ENCODE results near the gene AADACL3.
"Not testable (repeated sequence)": the region's sequence is repeated elsewhere in the genome, so short reads cannot be mapped to it uniquely, and the experiment has no call there.

The AADACL3 gene

DNA sequence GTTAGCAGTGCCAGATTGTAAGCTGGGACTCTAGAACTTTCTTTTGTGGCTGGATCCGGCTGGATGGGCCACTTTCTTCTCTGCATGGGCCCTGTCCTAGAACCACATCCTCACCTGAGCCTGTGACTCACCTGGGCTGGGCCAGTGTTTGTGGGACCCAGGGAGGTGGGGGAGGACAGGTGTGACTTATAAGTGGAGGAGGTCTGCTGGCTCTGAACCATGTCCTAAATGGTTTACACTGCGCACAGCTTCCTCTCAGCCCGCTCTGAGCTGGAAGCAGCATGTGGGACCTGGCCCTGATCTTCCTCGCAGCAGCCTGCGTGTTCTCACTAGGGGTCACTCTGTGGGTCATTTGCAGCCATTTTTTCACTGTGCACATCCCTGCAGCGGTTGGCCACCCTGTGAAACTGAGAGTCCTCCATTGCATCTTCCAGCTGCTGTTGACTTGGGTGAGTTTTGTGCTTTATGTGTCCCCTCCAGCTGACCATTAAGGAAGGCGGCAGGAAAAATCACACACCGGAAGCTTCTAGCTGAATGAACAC lies at the start of gene AADACL3:
AADACL3 (plus strand) TSS at position 215 of the 542 bp plus-strand sequence; CDS start at position 282, 67 bp downstream.
- DNase-seq (ENCODE audit: low read depth in 2 of 2), result no peak

DNA sequence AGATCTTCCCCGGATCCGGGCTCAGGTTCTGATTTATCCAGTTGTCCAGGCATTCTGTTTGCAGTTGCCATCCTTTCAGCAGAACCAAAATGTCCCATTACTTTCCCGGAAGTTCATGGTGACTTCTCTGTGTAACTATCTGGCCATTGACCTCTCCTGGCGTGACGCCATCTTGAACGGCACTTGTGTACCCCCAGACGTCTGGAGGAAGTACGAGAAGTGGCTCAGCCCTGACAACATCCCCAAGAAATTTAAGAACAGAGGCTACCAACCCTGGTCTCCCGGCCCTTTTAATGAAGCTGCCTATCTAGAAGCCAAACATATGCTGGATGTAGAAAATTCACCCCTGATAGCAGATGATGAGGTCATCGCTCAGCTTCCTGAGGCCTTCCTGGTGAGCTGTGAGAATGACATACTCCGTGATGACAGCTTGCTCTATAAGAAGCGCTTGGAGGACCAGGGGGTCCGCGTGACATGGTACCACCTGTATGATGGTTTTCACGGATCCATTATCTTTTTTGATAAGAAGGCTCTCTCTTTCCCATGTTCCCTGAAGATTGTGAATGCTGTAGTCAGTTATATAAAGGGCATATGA lies 49.7 kb upstream of the AADACL3 start:
- DNase-seq (ENCODE audit: low read depth in 2 of 2), result no peak

DNA sequence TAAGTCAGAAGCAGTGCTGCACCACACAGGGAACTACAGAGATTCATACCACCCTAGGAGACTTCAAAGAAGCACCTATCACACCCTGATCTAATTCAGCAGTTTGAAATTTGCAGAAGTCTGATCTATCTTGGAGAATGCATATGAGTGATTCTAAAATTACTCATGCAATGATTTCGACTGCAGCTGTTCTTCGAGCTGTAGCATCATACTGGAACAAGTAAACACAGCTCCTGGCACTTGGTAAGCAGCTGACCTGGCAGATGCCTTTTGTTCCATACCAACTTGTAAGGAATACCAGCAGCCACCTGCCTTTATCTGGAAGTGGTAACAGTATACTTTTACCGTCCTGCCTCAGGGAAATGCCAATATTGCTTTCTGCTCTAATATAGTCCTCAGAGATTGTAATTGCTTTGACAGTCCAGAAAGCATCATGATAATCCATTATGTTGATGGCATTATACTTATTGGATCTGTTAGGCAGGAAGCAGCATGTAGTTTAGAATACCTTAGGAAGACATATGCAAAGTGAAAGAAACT lies 46.3 kb upstream of the AADACL3 start:
- DNase-seq (ENCODE audit: low read depth in 2 of 2), result no peak

DNA sequence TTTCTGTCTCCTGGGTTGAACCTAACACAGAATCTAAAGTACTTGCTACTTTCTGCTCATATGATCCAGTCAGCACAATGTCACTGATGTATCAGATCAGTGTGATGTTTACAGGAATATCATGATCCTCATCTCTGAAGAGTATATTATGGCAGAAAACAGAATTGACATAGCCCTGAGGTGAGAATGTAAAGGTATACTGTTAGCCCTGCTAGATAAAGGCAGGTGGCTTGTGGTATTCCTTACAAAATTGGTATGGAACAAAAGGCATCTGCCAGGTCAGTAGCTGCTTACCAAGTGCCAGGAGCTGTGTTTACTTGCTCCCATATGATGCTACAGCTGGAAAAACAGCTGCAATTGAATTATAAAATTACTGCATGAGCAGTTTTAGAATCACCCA lies 41.6 kb upstream of the AADACL3 start:
- DNase-seq (ENCODE audit: low read depth in 2 of 2), result no peak

DNA sequence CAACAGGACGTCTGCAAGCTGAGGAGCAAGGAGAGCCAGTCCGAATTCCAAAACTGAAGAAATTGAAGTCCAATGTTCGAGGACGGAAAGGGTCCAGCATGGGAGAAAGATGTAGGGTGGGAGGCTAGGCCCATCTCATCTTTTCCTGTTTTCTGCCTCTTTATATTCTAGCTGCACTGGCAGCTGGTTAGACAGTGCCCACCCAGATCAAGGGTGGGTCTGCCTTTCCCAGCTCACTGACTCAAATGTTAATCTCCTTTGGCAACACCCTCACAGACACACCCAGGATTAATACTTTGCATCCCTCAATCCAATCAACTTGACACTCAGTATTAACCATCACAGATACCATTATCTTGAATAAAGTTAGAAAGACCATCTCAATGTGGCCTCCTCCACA lies 39.8 kb upstream of the AADACL3 start:
- not testable (repeated sequence) for DNase-seq (ENCODE audit: low read depth in 2 of 2)

DNA sequence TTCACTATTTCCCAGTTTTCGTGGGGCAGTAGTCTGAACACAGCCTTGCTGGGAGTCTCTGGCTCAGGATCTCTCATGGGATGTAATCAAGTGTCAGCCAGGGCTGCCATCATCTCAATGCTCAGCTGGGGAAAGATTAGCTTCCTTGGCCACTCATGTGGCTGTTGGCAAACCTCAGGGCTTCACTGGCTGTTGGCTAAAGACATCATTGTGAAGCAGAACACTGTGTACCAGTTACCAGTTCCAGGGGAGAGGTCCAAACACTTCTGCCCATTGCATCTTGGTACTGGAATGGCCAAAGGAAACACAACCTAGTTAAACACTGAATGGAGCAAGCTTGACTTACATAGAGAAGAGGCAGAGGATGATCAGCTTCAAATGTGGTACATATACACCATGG lies 38.3 kb upstream of the AADACL3 start:
- DNase-seq (ENCODE audit: low read depth in 2 of 2), result no peak

DNA sequence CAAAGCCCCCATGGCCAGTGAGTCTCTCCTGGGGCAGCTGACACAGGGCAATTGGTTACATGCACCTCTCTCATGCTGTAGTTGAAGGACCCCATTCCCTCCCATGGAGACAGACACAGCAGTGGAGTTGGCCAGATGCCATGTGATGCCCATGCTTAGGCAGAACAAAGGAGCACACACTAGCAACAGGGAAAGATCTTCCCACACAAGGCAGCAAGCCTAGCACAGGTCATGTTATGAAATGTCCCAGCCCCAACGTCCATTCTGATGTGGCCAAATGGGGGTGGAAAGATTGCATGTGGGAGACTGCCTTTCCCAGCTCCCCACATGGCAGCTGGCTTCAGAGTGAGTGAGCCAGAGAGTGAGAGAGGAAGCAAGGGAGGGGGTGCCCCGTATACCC lies 37.6 kb upstream of the AADACL3 start:
- DNase-seq (ENCODE audit: low read depth in 2 of 2), result no peak

- DNase-seq (ENCODE audit: low read depth in 2 of 2), result no peak
These were observed 37.1 kb upstream of the AADACL3 start for GRCh38 chr1:12678820-12679219.

- no peak for DNase-seq (ENCODE audit: low read depth in 2 of 2)
These were observed 25.8 kb upstream of the AADACL3 start for GRCh38 chr1:12690156-12690555.

DNA sequence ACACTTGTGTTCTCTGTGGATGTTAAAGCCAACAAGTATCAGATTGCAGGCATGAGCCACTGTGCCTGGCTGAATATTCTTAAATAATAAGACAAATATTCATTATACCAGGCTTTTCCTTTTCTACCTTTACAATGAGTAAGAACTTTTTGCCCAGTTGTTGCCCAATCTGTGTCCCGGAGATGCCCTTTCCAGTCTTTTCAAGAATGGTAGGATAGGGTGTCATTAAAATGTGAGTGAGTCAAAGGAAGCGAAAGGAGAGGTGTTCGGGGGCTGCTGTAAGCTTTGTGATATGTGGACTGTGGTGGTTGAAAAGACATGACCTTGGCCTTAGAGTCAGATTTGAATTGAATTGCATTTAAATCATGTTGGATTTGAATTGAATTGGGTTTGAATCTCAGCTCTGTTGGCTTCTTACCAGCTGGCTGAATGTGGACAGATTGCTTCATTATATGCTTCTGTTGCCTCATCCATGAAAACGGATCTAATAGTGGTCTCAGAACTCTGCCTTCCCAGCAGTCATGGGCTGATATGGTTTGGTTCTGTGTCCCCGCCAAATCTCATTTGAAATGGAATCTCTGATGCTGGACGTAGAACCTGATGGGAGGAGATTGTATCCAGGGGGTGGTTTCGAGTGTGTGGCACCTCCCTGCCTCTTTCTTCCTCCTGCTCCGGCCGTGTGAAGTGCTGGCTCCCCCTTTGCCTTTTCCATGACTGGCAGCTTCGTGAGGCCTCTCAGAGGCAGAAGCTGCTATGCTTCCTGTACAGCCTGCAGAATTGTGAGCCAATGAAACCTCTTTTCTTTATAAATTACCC lies 22.7 kb upstream of the AADACL3 start:
- no peak for DNase-seq (ENCODE audit: low read depth in 2 of 2)

GRCh38 chr1:12696658-12697057 lies 19.3 kb upstream of the AADACL3 start:
- DNase-seq (ENCODE audit: low read depth in 2 of 2), result no peak

- no peak for DNase-seq (ENCODE audit: low read depth in 2 of 2)
These were observed 18.5 kb upstream of the AADACL3 start for GRCh38 chr1:12697397-12697796.

- DNase-seq (ENCODE audit: low read depth in 2 of 2), result no peak
These were observed 12.0 kb upstream of the AADACL3 start for GRCh38 chr1:12703821-12704451.

GRCh38 chr1:12706061-12706460 lies 9.8 kb upstream of the AADACL3 start:
- DNase-seq (ENCODE audit: low read depth in 2 of 2), result no peak

DNA sequence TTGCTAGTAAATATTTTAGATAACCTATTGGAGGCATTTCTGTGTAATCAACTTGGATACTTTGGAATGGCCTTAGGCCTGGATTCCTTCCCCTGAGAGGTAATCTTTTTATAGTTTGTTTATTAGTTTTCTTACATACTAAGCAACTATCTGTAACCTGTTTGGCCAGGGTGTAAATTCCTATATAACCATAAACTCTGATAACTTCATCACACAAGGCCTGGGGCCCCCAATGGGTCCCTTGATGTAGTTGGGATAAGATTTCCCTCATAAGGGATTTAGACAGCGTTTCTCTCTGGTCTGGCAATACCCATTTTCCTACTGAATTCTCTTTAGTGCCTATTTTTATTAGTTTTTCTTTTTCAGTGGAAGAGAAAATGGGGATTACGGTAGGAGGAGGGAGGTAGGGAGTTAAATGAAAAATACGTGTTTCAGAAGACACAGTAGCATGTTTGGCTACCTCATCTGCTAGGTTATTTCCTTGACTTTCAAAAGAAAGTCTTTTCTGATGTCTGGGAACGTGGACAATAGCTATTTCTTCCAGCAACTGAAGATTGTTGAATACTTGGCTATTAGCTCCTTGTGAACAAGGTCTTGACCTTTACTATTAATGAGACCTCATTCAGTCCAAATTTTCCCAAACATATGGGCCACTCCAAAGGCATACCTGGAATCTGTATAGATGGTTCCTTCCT lies 7.4 kb upstream of the AADACL3 start:
- DNase-seq (ENCODE audit: low read depth in 2 of 2), result no peak

DNA sequence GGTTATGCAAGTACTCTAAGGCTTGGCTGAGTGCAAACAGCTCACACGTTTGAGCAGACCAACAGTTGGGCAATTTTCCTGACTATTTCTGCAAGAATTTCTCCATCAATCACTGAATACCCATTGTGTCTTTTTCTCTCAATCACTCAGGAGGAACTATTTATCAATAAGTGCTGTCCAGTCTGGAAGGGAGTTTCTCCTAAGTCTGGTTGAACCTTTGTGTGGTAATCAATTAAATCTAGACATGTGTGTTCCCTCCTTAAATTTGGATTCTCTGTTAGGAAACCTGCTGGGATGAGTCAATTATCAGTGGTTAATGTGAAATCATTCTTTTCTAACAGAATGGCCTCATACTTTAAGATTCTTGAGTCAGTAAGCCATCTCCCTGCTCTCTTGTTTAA lies 6.8 kb upstream of the AADACL3 start:
- no peak for DNase-seq (ENCODE audit: low read depth in 2 of 2)

GRCh38 chr1:12709696-12710095 lies 6.2 kb upstream of the AADACL3 start:
- DNase-seq (ENCODE audit: low read depth in 2 of 2), result no peak

GRCh38 chr1:12711536-12711935 lies 4.4 kb upstream of the AADACL3 start:
- no peak for DNase-seq (ENCODE audit: low read depth in 2 of 2)

DNA sequence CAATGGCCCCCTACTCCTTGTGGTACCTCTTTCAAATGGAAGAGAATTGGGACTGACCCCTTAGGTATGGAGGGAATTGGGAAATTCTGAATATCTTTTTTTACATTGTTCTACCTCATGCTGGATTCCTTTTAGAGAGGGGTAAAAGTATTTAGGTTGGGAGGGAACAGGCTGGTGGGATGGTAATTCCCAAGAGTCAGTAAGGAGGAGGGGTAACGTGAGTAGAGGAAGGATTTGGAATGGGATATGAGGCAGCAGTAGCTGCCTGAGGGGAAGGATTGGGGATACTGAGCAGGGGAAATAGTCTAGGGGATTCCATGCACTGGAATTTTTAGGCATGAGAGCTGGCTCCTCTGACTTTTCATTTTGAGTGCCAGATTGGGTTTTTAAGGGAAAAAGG lies 3.8 kb upstream of the AADACL3 start:
- no peak for DNase-seq (ENCODE audit: low read depth in 2 of 2)

DNA sequence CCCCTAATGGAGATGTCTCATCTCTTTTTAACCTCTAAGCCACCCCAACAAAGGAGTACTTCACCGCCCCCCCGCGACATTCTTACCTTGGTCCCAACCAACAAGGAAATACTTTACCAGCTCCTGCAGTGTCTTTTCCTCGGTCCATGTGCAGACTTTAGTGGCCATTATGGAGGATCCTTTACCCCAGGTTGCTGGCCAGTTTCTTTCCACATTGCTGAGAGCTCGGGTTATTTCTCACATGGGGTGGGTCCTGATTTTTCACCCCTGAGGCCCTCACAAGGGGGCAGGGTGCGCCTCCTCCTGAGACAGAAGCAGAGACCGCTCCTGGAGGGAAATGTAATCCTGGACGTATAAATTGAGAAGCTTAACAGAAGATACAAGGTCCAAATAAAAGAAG lies 3.0 kb upstream of the AADACL3 start:
- DNase-seq (ENCODE audit: low read depth in 2 of 2), result no peak

DNA sequence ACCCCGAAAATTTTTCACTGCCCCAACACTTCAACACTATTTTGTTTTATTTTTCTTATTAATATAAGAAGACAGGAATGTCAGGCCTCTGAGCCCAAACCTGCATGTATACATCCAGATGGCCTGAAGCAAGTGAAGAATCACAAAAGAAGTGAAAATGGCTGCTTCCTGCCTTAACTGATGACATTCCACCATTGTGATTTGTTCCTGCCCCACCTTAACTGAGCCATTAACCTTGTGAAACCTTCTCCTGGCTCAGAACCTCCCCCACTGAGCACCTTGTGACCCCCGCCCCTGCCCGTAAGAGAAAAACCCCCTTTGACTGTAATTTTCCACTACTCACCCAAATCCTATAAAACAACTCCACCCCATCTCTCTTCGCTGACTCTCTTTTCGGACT lies 2.3 kb upstream of the AADACL3 start:
- not testable (repeated sequence) for DNase-seq (ENCODE audit: low read depth in 2 of 2)

All from stimulated activated CD4-positive, alpha-beta T cell treated with anti-CD3 and anti-CD28 coated beads, Interleukin-1b, Interleukin-23, amount 100 ng/mL, for 4 hours (primary cell).